ENCODE data around the gene PSAP.

Gene PSAP

GRCh38 chr10:71806704-71807556 lies 44.1 kb downstream of the PSAP start:
- DNase-seq, result no peak

GRCh38 chr10:71805776-71806703 lies 45.0 kb downstream of the PSAP start:
- no peak for DNase-seq

GRCh38 chr10:71804077-71804476 lies 47.0 kb downstream of the PSAP start:
- no peak for DNase-seq

GRCh38 chr10:71802715-71803488 lies 48.1 kb downstream of the PSAP start:
- no peak for DNase-seq

GRCh38 chr10:71802235-71802634 lies 48.8 kb downstream of the PSAP start:
- no peak for DNase-seq

- no peak for DNase-seq
Observed at GRCh38 chr10:71801361-71801760, 49.7 kb downstream of the PSAP start.

- DNase-seq, result no peak
Observed at GRCh38 chr10:71799608-71800453, 51.2 kb downstream of the PSAP start.

GRCh38 chr10:71799112-71799511 lies 51.9 kb downstream of the PSAP start:
- no peak for DNase-seq

GRCh38 chr10:71798308-71798624 lies 52.8 kb downstream of the PSAP start:
- no peak for DNase-seq

- no peak for DNase-seq
Observed at GRCh38 chr10:71797533-71798307, 53.3 kb downstream of the PSAP start.

GRCh38 chr10:71796749-71797405 lies 54.2 kb downstream of the PSAP start:
- no peak for DNase-seq

GRCh38 chr10:71795248-71795647 lies 55.8 kb downstream of the PSAP start:
- DNase-seq, result no peak

GRCh38 chr10:71790749-71791440 lies 60.2 kb downstream of the PSAP start:
- DNase-seq, result no peak

GRCh38 chr10:71789871-71790270 lies 61.2 kb downstream of the PSAP start:
- no peak for DNase-seq

- no peak for DNase-seq
Observed at GRCh38 chr10:71788954-71789353, 62.1 kb downstream of the PSAP start.

GRCh38 chr10:71784679-71785272 lies 66.3 kb downstream of the PSAP start:
- DNase-seq, result no peak

GRCh38 chr10:71783917-71784678 lies 67.0 kb downstream of the PSAP start:
- DNase-seq, result no peak

- DNase-seq, result no peak
Observed at GRCh38 chr10:71782917-71783490, 68.0 kb downstream of the PSAP start.
